ENCODE data around the gene CSNK2A1.

CSNK2A1 gene

DNA sequence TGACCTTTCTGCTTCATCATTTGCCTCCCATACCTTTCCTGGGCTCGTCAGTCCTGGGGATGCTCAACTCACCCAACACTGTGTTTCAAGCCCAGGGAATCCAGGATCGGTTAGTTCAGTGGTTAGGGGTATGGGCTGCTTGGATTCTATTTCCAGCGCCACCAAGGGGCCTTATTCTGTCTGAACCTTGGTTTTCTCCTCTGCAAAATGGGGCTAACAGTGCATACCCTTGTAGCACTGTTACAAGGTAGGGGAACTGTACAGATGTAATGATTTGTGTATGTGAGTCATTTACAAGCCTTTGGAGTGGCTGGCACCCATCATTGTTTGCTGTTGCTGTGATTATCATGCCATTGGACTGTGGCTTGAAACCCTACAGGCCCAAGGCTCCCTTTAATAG, 14.5 kb upstream of the CSNK2A1 start:
- H3K9me3 ChIP-seq (ENCODE audit: low read length): no peaks in the 10 kb centered on the region
- H3K36me3 ChIP-seq (ENCODE audit: insufficient read depth, low read length): no peaks in the 10 kb centered on the region
- H2AFZ ChIP-seq (ENCODE audit: low read depth, low read length): no peak overlapping the region
- peaks cover 14% of the 10 kb centered on the region for H3K27me3 ChIP-seq (ENCODE audit: insufficient read depth, low read length)
- H3K4me1 ChIP-seq (ENCODE audit: insufficient read depth, low read length): no peaks in the 10 kb centered on the region
- no peak overlapping the region for H3K4me3 ChIP-seq (ENCODE audit: low read length)

DNA sequence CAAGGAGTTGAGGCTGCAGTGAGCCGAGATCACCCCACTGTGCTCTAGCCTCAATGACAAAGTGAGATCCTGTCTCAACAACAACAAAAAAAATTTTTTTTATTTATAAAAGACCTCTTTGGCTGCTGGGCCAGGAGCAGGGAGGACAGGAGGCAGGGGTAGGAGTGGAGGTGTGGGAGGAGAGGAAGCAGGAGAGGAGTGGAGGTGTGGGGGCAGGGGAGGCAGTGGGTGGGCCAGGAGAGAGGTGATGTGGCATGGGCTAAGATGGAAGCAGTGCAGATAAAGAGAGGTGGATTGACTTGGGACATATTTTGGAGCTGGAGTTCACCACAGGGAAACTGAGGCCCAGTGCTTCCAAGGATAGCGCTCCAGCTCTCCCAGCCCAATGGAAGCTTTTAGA, 13.4 kb upstream of the CSNK2A1 start:
- H3K4me1 ChIP-seq (ENCODE audit: insufficient read depth, low read length): no peaks in the 10 kb centered on the region
- no peaks in the 10 kb centered on the region for H3K9me3 ChIP-seq (ENCODE audit: low read length)
- no peak overlapping the region for H2AFZ ChIP-seq (ENCODE audit: low read depth, low read length)
- H3K4me3 ChIP-seq (ENCODE audit: low read length): no peak overlapping the region
- peaks cover 10% of the 10 kb centered on the region for H3K27me3 ChIP-seq (ENCODE audit: insufficient read depth, low read length)
- no peaks in the 10 kb centered on the region for H3K36me3 ChIP-seq (ENCODE audit: insufficient read depth, low read length)

GRCh38 chr20:555976-556385, 12.4 kb upstream of the CSNK2A1 start:
- H3K27me3 ChIP-seq (ENCODE audit: insufficient read depth, low read length): peaks cover 16% of the 10 kb centered on the region
- no peak overlapping the region for H2AFZ ChIP-seq (ENCODE audit: low read depth, low read length)
- no peaks in the 10 kb centered on the region for H3K4me1 ChIP-seq (ENCODE audit: insufficient read depth, low read length)
- no peak overlapping the region for H3K4me3 ChIP-seq (ENCODE audit: low read length)
- H3K36me3 ChIP-seq (ENCODE audit: insufficient read depth, low read length): no peaks in the 10 kb centered on the region
- H3K9me3 ChIP-seq (ENCODE audit: low read length): no peaks in the 10 kb centered on the region

GRCh38 chr20:550611-551010, 7.0 kb upstream of the CSNK2A1 start:
- Histone ChIP-seq H3K9me3 (ENCODE audit: low read length) (no peaks in the 10 kb centered on the region), H3K36me3 (ENCODE audit: insufficient read depth, low read length) (no peaks in the 10 kb centered on the region), H3K4me3 (ENCODE audit: low read length) (no peak overlapping the region), H3K4me1 (ENCODE audit: insufficient read depth, low read length) (no peaks in the 10 kb centered on the region), H3K27me3 (ENCODE audit: insufficient read depth, low read length) (peaks cover 14% of the 10 kb centered on the region), H2AFZ (ENCODE audit: low read depth, low read length) (no peak overlapping the region)

GRCh38 chr20:549722-550496, 6.3 kb upstream of the CSNK2A1 start:
- H3K27me3 ChIP-seq (ENCODE audit: insufficient read depth, low read length): peaks cover 14% of the 10 kb centered on the region
- H3K4me1 ChIP-seq (ENCODE audit: insufficient read depth, low read length): no peaks in the 10 kb centered on the region
- no peaks in the 10 kb centered on the region for H3K36me3 ChIP-seq (ENCODE audit: insufficient read depth, low read length)
- H3K4me3 ChIP-seq (ENCODE audit: low read length): no peak overlapping the region
- no peaks in the 10 kb centered on the region for H3K9me3 ChIP-seq (ENCODE audit: low read length)
- no peak overlapping the region for H2AFZ ChIP-seq (ENCODE audit: low read depth, low read length)

GRCh38 chr20:548906-549305, 5.3 kb upstream of the CSNK2A1 start:
- Histone ChIP-seq H3K36me3 (ENCODE audit: insufficient read depth, low read length) (no peaks in the 10 kb centered on the region), H3K4me1 (ENCODE audit: insufficient read depth, low read length) (peaks cover 3% of the 10 kb centered on the region), H2AFZ (ENCODE audit: low read depth, low read length) (no peak overlapping the region), H3K27me3 (ENCODE audit: insufficient read depth, low read length) (peaks cover 14% of the 10 kb centered on the region), H3K4me3 (ENCODE audit: low read length) (no peak overlapping the region), H3K9me3 (ENCODE audit: low read length) (no peaks in the 10 kb centered on the region)

GRCh38 chr20:547394-547793, 3.8 kb upstream of the CSNK2A1 start:
- no peak overlapping the region for H2AFZ ChIP-seq (ENCODE audit: low read depth, low read length)
- peaks cover 14% of the 10 kb centered on the region for H3K27me3 ChIP-seq (ENCODE audit: insufficient read depth, low read length)
- no peaks in the 10 kb centered on the region for H3K36me3 ChIP-seq (ENCODE audit: insufficient read depth, low read length)
- peaks cover 3% of the 10 kb centered on the region for H3K4me1 ChIP-seq (ENCODE audit: insufficient read depth, low read length)
- no peaks in the 10 kb centered on the region for H3K9me3 ChIP-seq (ENCODE audit: low read length)
- no peak overlapping the region for H3K4me3 ChIP-seq (ENCODE audit: low read length)

- Histone ChIP-seq H3K4me3 (ENCODE audit: low read length) (no peak overlapping the region), H2AFZ (ENCODE audit: low read depth, low read length) (no peak overlapping the region), H3K4me1 (ENCODE audit: insufficient read depth, low read length) (peaks cover 6% of the 10 kb centered on the region), H3K9me3 (ENCODE audit: low read length) (no peaks in the 10 kb centered on the region), H3K27me3 (ENCODE audit: insufficient read depth, low read length) (peaks cover 10% of the 10 kb centered on the region), H3K36me3 (ENCODE audit: insufficient read depth, low read length) (no peaks in the 10 kb centered on the region)
These were observed 2.8 kb upstream of the CSNK2A1 start for GRCh38 chr20:546353-546752.

DNA sequence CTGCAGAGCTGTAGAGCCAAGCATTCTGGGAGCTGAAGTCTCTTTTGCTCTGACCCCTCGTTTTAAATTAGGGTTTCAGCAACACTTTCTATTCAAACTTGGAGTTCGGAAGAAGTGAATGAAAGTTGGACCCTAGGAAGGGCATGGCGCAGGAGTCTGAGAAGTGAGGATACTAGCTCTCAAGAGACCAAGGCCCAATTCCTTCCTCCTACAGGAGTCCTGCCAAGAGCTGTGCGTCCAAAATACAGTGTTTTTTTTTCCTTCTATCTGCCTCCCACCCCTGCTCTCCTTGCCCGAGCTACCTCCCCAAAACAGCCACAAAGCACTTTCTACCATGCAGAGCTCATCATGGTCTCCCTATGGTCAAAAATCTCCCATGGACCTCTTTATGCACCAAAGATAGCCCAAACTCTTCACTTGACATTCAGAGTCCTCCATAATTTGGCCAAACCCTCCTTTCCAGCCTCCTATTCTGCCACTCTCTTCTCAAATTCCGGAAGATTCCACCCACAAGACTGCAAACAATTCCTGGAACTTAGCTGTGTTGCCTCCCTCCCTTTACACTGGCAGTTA, 649 bp upstream of the CSNK2A1 start:
- peaks cover 6% of the 10 kb centered on the region for H3K36me3 ChIP-seq (ENCODE audit: insufficient read depth, low read length)
- peak overlapping the region; percentile 93 for H3K4me3 ChIP-seq (ENCODE audit: low read length)
- H3K9me3 ChIP-seq (ENCODE audit: low read length): peaks cover 7% of the 10 kb centered on the region
- H3K4me1 ChIP-seq (ENCODE audit: insufficient read depth, low read length): peaks cover 6% of the 10 kb centered on the region
- H2AFZ ChIP-seq (ENCODE audit: low read depth, low read length): peak overlapping the region; percentile 91
- peaks cover 3% of the 10 kb centered on the region for H3K27me3 ChIP-seq (ENCODE audit: insufficient read depth, low read length)

- Histone ChIP-seq H3K4me1 (ENCODE audit: insufficient read depth, low read length) (peaks cover 6% of the 10 kb centered on the region), H2AFZ (ENCODE audit: low read depth, low read length) (no peak overlapping the region), H3K4me3 (ENCODE audit: low read length) (peak overlapping the region; percentile 93), H3K27me3 (ENCODE audit: insufficient read depth, low read length) (no peaks in the 10 kb centered on the region), H3K36me3 (ENCODE audit: insufficient read depth, low read length) (peaks cover 7% of the 10 kb centered on the region), H3K9me3 (ENCODE audit: low read length) (peaks cover 11% of the 10 kb centered on the region)
These were observed 717 bp downstream of the CSNK2A1 start for GRCh38 chr20:542777-543368.

- Histone ChIP-seq H2AFZ (ENCODE audit: low read depth, low read length) (no peak overlapping the region), H3K4me1 (ENCODE audit: insufficient read depth, low read length) (peaks cover 10% of the 10 kb centered on the region), H3K4me3 (ENCODE audit: low read length) (no peak overlapping the region), H3K9me3 (ENCODE audit: low read length) (peaks cover 11% of the 10 kb centered on the region), H3K36me3 (ENCODE audit: insufficient read depth, low read length) (peaks cover 7% of the 10 kb centered on the region), H3K27me3 (ENCODE audit: insufficient read depth, low read length) (no peaks in the 10 kb centered on the region)
These were observed 3.0 kb downstream of the CSNK2A1 start for GRCh38 chr20:540391-541201.

DNA sequence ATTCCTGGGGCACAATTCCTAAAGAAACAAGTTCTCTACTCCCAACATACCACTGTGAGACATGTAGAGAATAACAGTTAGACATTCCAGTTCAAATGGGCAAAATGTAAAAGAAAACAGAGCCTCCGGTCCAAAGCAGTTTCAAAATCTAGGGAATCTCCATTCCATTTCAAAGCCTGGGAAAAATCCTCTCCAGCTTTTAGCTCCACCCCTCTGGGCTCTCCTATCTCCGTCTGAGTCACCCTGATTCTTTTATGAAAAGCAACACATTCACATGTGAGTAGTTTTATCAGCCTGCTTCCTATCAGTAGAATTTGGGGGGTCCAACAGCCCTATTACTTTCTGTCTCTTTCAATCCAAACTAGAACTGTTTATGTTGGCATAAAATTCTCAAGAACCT, 3.7 kb downstream of the CSNK2A1 start:
- Histone ChIP-seq H3K36me3 (ENCODE audit: insufficient read depth, low read length) (peaks cover 7% of the 10 kb centered on the region), H3K4me3 (ENCODE audit: low read length) (no peak overlapping the region), H3K27me3 (ENCODE audit: insufficient read depth, low read length) (no peaks in the 10 kb centered on the region), H3K4me1 (ENCODE audit: insufficient read depth, low read length) (peaks cover 10% of the 10 kb centered on the region), H3K9me3 (ENCODE audit: low read length) (peaks cover 11% of the 10 kb centered on the region), H2AFZ (ENCODE audit: low read depth, low read length) (no peak overlapping the region)

DNA sequence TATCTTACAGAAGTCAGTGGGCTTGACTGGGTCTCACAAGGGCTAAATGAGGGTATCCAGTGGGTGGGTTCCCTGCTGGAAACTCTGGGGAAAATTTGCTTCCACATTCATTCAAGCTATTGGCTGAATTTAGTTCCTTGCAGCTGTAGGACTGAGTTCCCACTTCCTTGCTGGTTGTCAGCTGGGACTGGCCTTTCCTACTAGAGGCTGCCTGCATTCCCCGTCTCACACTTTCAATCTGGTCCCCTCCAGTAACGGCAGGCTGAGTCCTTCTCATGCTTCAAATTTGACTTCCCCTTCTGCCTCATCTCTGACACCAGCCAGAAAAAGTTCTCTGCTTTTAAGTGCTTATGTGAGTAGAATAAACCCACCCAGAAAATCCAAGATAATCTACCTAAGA, 4.4 kb downstream of the CSNK2A1 start:
- H3K27me3 ChIP-seq (ENCODE audit: insufficient read depth, low read length): no peaks in the 10 kb centered on the region
- peaks cover 11% of the 10 kb centered on the region for H3K4me1 ChIP-seq (ENCODE audit: insufficient read depth, low read length)
- H3K36me3 ChIP-seq (ENCODE audit: insufficient read depth, low read length): peaks cover 7% of the 10 kb centered on the region
- peaks cover 11% of the 10 kb centered on the region for H3K9me3 ChIP-seq (ENCODE audit: low read length)
- no peak overlapping the region for H2AFZ ChIP-seq (ENCODE audit: low read depth, low read length)
- no peak overlapping the region for H3K4me3 ChIP-seq (ENCODE audit: low read length)
